Keratinocyte (primary cell): ENCODE data around the gene PARM1.

Experiments used
- CTCF ChIP-seq, 3 experiments: IDR thresholded peaks in 1 of 3; conservative IDR thresholded peaks in 1 of 3; optimal IDR thresholded peaks in 1 of 3; 2 replicates in 2 of 3; 3 replicates in 1 of 3; pipeline versions ENCODE3 to v1.5.1; 2011; ENCODE audit warnings: low read length in 3 of 3, mild to moderate bottlenecking in 3 of 3, moderate library complexity in 2 of 3, control low read depth in 1 of 3, inconsistent platforms in 1 of 3; ENCODE audit not compliant: insufficient read depth in 2 of 3; ENCODE audit errors: extremely low read depth in 1 of 3
- EZH2 ChIP-seq: IDR thresholded peaks from one replicate; pipeline ENCODE4 v1.6.1; 2012; ENCODE audit warnings: inconsistent platforms, mild to moderate bottlenecking, low read length, moderate library complexity

DNA sequence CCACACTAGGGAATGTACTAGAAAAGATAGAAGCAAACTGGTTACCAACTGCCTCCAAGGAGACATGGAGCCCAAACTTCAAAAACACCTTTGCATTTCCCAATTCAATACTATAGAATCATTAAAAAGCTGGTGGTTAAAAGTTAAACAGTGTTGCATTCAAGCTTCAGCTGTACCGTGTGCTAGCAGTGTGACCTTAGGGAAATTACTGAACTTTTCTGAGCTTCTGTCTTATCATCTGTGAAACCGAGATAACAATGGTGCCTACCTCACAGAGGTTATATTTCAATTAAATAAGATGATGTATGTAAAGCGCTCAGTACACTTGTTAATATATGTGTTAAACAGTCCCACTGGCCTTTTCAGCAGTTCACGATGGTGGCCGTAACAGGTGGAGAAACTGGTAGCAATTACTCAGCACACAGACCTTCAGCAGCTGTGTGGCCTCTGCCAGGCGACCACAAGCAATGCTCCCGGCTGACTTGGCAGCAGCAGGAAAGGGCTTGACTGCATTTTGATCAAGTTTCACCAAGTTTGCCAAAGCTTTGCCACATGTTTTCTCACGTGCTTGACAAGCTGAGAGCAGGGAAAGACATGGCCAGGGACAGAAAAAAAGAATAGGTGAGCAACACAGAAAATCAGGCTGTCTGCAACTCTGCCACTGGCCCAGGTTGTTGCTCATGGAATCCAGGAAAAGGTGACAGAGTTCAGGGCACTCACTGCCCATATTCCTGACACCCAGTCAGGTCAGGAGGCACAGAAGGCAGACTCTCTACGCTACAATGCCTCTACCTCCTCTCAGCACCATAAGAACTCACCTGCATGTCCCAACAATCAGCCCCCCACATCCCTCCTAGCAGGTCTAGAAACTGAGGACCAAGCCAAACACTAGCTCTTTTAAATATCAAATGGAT lies 72.1 kb downstream of the PARM1 start:
- TF ChIP-seq CTCF (optimal IDR thresholded peaks at IDR 0.05 in 1 of 3, IDR thresholded peaks at IDR 0.05 in 1 of 3, conservative IDR thresholded peaks at IDR 0.05 in 1 of 3; ENCODE audit: extremely low read depth in 1 of 3, insufficient read depth in 2 of 3, low read length in 3 of 3) (no peak), EZH2 (no peak)
